GM12878 (cell line): ENCODE results near the gene WDR12. TPM values are rescaled to one million over a fixed set of nuclear protein-coding genes. Genes with fewer than 3 reads are reported as not detected.
A peak's percentile ranks its signal among the peaks of the same experiment; 100 is the strongest.

Source experiments
- ATAC-seq: fragments of 200-7000 bp; cut with Tn5 transposase; 3 replicates; pipeline ENCODE4 v1.9.1; 2020; ENCODE audit warnings: mild to moderate bottlenecking, moderate library complexity
- BruUV-seq: library from RNA; stranded (reverse); fragments of 400-500 nt; replicated peaks from 2 replicates; lab custom pipeline; 2021; lab: Mats Ljungman, UMichigan
- CTCF ChIA-PET: fragments of 300-600 bp; sonication (Branson Sonifier 250); formaldehyde crosslinking; extraction: SDS; loops from one replicate; lab custom pipeline; 2021; ENCODE audit warnings: inconsistent platforms; lab: Yijun Ruan, JAX
- POLR2A ChIA-PET: fragments of 350-600 bp; formaldehyde crosslinking; extraction: SDS; loops from one replicate; lab custom pipeline; 2021; ENCODE audit warnings: inconsistent platforms; lab: Charles Lee
- RAD21 ChIA-PET: fragments of 300-600 bp; sonication (Branson Sonifier 250); formaldehyde crosslinking; loops from one replicate; lab custom pipeline; 2023; ENCODE audit warnings: antibody characterized with exemption; ENCODE audit not compliant: unreplicated experiment; lab: Charles Lee
- SMC1A ChIA-PET: fragments of 300-600 bp; sonication (Branson Sonifier 250); formaldehyde crosslinking; loops from one replicate; lab custom pipeline; 2023; ENCODE audit not compliant: unreplicated experiment, uncharacterized antibody; lab: Charles Lee
- DNase-seq: peaks from one replicate; pipeline ENCODE4 v3.0.0-alpha.2; 2011; ENCODE audit warnings: low read depth, low spot score
- FAIRE-seq: peaks from 3 replicates; lab custom pipeline; 2011; peaks lifted over from hg19 to GRCh38; lab: Jason Lieb, UNC
- H2AFZ ChIP-seq: 2 replicates; pipeline ENCODE4 v1.6.0; 2011; ENCODE audit warnings: low read depth, low read length, control low read depth; ENCODE audit not compliant: control insufficient read depth
- H3K27ac ChIP-seq: 2 replicates; pipeline ENCODE4 v1.5.1; 2011; ENCODE audit warnings: control low read depth; ENCODE audit not compliant: control insufficient read depth, insufficient read depth
- H3K27me3 ChIP-seq, 2 experiments: replicated peaks in 1 of 2; 2 replicates each; pipeline versions ENCODE4 v1.6.0 to v1.6.1; 2011; ENCODE audit warnings: low read length in 1 of 2; ENCODE audit not compliant: control insufficient read depth in 2 of 2, insufficient read depth in 2 of 2
- H3K36me3 ChIP-seq, 2 experiments: 2 replicates each; pipeline ENCODE4 v1.5.1; 2011; ENCODE audit warnings: low read length in 1 of 2; ENCODE audit not compliant: control insufficient read depth in 2 of 2, insufficient read depth in 2 of 2
- H3K4me1 ChIP-seq: 2 replicates; pipeline ENCODE4 v1.6.1; 2011; ENCODE audit warnings: mild to moderate bottlenecking, low read length, moderate library complexity, mixed read lengths; ENCODE audit not compliant: control insufficient read depth, insufficient read depth
- H3K4me2 ChIP-seq: 2 replicates; pipeline ENCODE4 v1.6.0; 2011; ENCODE audit warnings: control low read depth; ENCODE audit not compliant: control insufficient read depth, insufficient read depth
- H3K4me3 ChIP-seq: fragments of 200-600 bp; sonication (generic); 2 replicates; pipeline ENCODE4 v1.5.1; 2016
- H3K79me2 ChIP-seq: 2 replicates; pipeline ENCODE4 v1.6.0; 2011; ENCODE audit warnings: low read length; ENCODE audit not compliant: control insufficient read depth, insufficient read depth
- H3K9ac ChIP-seq: 2 replicates; pipeline ENCODE4 v1.8.0; 2011; ENCODE audit warnings: low read length, control low read depth, mixed read lengths; ENCODE audit not compliant: control insufficient read depth, insufficient read depth
- H3K9me3 ChIP-seq: replicated peaks from 3 replicates; pipeline ENCODE4 v1.5.1; 2011; ENCODE audit warnings: mild to moderate bottlenecking, low read length; ENCODE audit not compliant: control insufficient read depth, insufficient read depth
- H4K20me1 ChIP-seq: 2 replicates; pipeline ENCODE4 v1.6.0; 2011; ENCODE audit not compliant: control insufficient read depth, insufficient read depth
- CBFB ChIP-seq: IDR thresholded peaks from 2 replicates; pipeline ENCODE4 v1.6.1; 2016; ENCODE audit warnings: antibody characterized with exemption, low read depth
- CBX5 ChIP-seq: sonication (generic); IDR thresholded peaks from 2 replicates; pipeline ENCODE4 v1.6.1; 2016; ENCODE audit warnings: low read depth, moderate library complexity, mild to moderate bottlenecking, inconsistent platforms
- GATAD2B ChIP-seq: fragments of 450-650 bp; conservative IDR thresholded peaks from 2 replicates; pipeline ENCODE4 v1.6.1; 2017; ENCODE audit warnings: low read depth, mild to moderate bottlenecking, moderate library complexity
- HCFC1 ChIP-seq: fragments of 150-350 bp; IDR thresholded peaks from 2 replicates; pipeline ENCODE4 v1.6.1; 2014; ENCODE audit warnings: low read length
- JUNB ChIP-seq: IDR thresholded peaks from 2 replicates; pipeline ENCODE4 v1.6.1; 2016; ENCODE audit warnings: antibody characterized with exemption, mild to moderate bottlenecking
- NRF1 ChIP-seq: conservative IDR thresholded peaks from 2 replicates; pipeline ENCODE4 v1.6.1; 2011; ENCODE audit warnings: mild to moderate bottlenecking, low read depth, low read length, improper control_type of control experiment
- POLR2AphosphoS5 ChIP-seq: IDR thresholded peaks from 2 replicates; pipeline ENCODE4 v1.6.1; 2011; ENCODE audit warnings: mild to moderate bottlenecking, low read length, inconsistent platforms
- STAT1 ChIP-seq: fragments of 450-650 bp; conservative IDR thresholded peaks from 2 replicates; pipeline ENCODE4 v1.6.1; 2014; ENCODE audit warnings: antibody characterized with exemption, mild to moderate bottlenecking
- ZBTB40 ChIP-seq: fragments of 450-650 bp; IDR thresholded peaks from 2 replicates; pipeline ENCODE4 v1.6.1; 2016; ENCODE audit warnings: mild to moderate bottlenecking, moderate library complexity, borderline replicate concordance
- ZNF687 ChIP-seq: fragments of 450-650 bp; IDR thresholded peaks from 2 replicates; pipeline ENCODE4 v1.6.1; 2017; ENCODE audit warnings: mild to moderate bottlenecking, moderate library complexity
- WGBS: methylation state at CpG from one replicate; pipeline ENCODE4 v1.1.6; 2016; ENCODE audit warnings: low lambda C conversion rate; ENCODE audit not compliant: insufficient replicate concordance, insufficient coverage; ENCODE audit errors: missing lambda C conversion rate; 5-methylcytosine and 5-hydroxymethylcytosine counted together
- in situ Hi-C: fragments of 300-500 bp; cut with MboI; formaldehyde crosslinking; loops from 9 replicates; pipeline ENCODE4 v1.14.3; 2018; ENCODE audit warnings: mixed read lengths
- intact Hi-C: fragments of 100-400 bp; cut with micrococcal nuclease; formaldehyde crosslinking; loops from one replicate; pipeline ENCODE4 v1.14.2; 2022; ENCODE audit not compliant: unreplicated experiment
- polyA plus RNA-seq, 11 experiments: library from polyadenylated mRNA; depleted of rRNA in 4 of 11; unstranded in 6 of 11; stranded (reverse) in 5 of 11; fragments of >200 nt; fragmentation: Nextera tagmentation in 4 of 11; fragmentation: Illumina TruSeq in 1 of 11; extraction: Ambion mirVana in 4 of 11; extraction: Trizol in 1 of 11; gene quantifications; 1 replicate in 1 of 11; 2 replicates in 10 of 11; pipeline versions ENCODE4 v1.2.1 to v1.2.3, GENCODE V29; 2011 to 2016; ENCODE audit warnings: inconsistent platforms in 2 of 11, missing spikeins in 2 of 11, low read depth in 1 of 11
- total RNA-seq, 4 experiments: library from RNA; depleted of rRNA in 3 of 4; stranded (reverse); fragments of >200 nt in 3 of 4; fragmentation: Illumina TruSeq in 1 of 4; extraction: Trizol in 1 of 4; gene quantifications; 2 replicates each; pipeline versions ENCODE4 v1.2.1 to v1.2.3, GENCODE V29; 2013 to 2021
- TF ChIP-seq, protein P1 (sequence below): fragments of 450-650 bp; IDR thresholded peaks from 2 replicates; pipeline ENCODE4 v1.6.1; 2017; ENCODE audit warnings: low read depth, mild to moderate bottlenecking, moderate library complexity

Gene WDR12
- total and polyA plus RNA-seq, 10 of the 15 experiments (the other 5 are each of a cell fraction or from before 2014, with no cell fraction given) = 52.9 to 256 (median 108) TPM

DNA sequence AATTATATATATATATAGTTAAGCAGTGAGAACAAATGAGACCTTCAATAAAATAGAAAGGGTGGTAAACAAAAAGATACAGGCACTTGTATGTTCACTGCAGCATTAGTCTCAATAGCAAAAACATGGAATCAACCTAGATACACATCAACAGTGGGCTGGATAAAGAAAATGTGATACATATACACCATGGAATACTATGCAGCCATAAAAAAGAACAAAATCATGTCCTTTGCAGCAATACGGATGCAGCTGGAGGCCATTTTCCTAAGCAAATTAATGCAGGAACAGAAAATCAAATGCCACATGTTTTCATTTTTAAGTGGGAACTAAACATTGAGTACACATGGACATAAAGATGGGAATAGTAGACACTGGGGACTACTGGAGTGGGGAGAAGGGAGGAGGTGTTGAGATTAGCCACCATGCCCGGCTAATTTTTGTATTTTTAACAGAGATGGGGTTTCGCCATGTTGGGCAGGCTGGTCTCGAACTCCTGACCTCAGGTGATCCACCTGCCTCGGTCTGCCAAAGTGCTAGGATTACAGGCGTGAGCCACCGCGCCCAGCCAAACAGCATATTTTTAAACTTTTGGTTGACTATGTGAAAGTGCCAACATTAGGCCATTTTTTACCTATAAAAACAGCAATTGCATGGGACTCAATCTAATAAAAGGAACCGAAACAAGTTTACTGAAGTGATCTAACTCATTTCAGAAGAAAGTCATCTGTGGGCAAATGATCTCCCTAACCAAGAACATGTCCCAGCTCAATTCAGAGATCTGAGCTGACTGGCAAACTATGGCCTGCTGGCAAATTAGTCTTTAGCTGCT lies 63.6 kb downstream of the WDR12 start:
- H2AFZ ChIP-seq = no peak overlapping the region
- peaks cover 7% of the 10 kb centered on the region; the same call in 2 of the 3 replicates for H3K9me3 ChIP-seq
- DNase-seq (peak; percentile 73), FAIRE-seq (peak; percentile 98), ATAC-seq (peak; percentile 95)
- RAD21 ChIA-PET = interaction anchor here (0.7 to 2.9 kb wide), 6 partner anchors 20 to 259 kb away, joined by 3 to 14 read pairs (median 5); partner anchors contain the start of gene ICA1L
- 0 out of 2 replicates have a peak overlapping the region, but pooled peaks have one; percentile 14 for H3K4me3 ChIP-seq
- no peaks in the 10 kb centered on the region for H3K79me2 ChIP-seq
- POLR2A ChIA-PET = no interaction called here
- peaks cover 11% of the 10 kb centered on the region for H3K4me1 ChIP-seq
- intact Hi-C loops = no loop called here
- peak overlapping the region; percentile 41; the same call in 1 of the 2 replicates for H3K4me2 ChIP-seq
- no peaks in the 10 kb centered on the region for H3K27me3 ChIP-seq
- CTCF ChIA-PET = interaction anchor here (1.0 to 1.1 kb wide), 4 partner anchors 9 to 260 kb away, joined by 3 to 4 read pairs (median 3); no protein-coding TSS in a partner anchor
- no peaks in the 10 kb centered on the region; a peak in 1 of 4 replicates for H3K36me3 ChIP-seq
- H3K27ac ChIP-seq = peak overlapping the region; percentile 37; the same call in 1 of the 2 replicates
- no peak overlapping the region for H3K9ac ChIP-seq
- BruUV-seq = no TSS peak
- WGBS = 24% methylated on average over 9 of the region's 9 CpGs
- H4K20me1 ChIP-seq = no peaks in the 10 kb centered on the region
- SMC1A ChIA-PET = interaction anchor here (0.7 to 2.5 kb wide), 11 partner anchors 8 to 559 kb away, joined by 3 to 20 read pairs (median 3); no protein-coding TSS in a partner anchor
- in situ Hi-C loops = no loop called here
- no peak for TF ChIP-seq POLR2AphosphoS5
- TF ChIP-seq ZBTB40 = no peak
- no peak for TF ChIP-seq HCFC1
- no peak for TF ChIP-seq NRF1
- peak; percentile 43; the same call in 1 of the 2 replicates for TF ChIP-seq ZNF687
- no peak; the same call in 1 of the 2 replicates for TF ChIP-seq CBFB
- TF ChIP-seq GATAD2B = peak; percentile 58; the same call in 1 of the 2 replicates
- TF ChIP-seq, protein P1, sequence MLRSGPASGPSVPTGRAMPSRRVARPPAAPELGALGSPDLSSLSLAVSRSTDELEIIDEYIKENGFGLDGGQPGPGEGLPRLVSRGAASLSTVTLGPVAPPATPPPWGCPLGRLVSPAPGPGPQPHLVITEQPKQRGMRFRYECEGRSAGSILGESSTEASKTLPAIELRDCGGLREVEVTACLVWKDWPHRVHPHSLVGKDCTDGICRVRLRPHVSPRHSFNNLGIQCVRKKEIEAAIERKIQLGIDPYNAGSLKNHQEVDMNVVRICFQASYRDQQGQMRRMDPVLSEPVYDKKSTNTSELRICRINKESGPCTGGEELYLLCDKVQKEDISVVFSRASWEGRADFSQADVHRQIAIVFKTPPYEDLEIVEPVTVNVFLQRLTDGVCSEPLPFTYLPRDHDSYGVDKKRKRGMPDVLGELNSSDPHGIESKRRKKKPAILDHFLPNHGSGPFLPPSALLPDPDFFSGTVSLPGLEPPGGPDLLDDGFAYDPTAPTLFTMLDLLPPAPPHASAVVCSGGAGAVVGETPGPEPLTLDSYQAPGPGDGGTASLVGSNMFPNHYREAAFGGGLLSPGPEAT = peak; percentile 54; the same call in 1 of the 2 replicates
- no peak for TF ChIP-seq STAT1
- peak; percentile 82 for TF ChIP-seq JUNB
- 0 out of 2 replicates have a peak, but pooled peaks have one; percentile 64 for TF ChIP-seq CBX5
